Subcutaneous adipose tissue (tissue), 4 donors: ENCODE data around the gene QKI. TPM values are rescaled to one million over a fixed set of nuclear protein-coding genes. Genes with fewer than 3 reads are reported as not detected.

Source experiments
- CTCF ChIP-seq: fragments of 450-650 bp; IDR thresholded peaks from one replicate; pipeline ENCODE4 v1.5.1; 2016; ENCODE audit warnings: low read depth, mild to moderate bottlenecking, control low read depth, antibody characterized with exemption, moderate library complexity
- total RNA-seq, 4 donors: library from RNA; depleted of rRNA; stranded (reverse); fragments of >200 nt; gene quantifications; one replicate each; pipeline ENCODE4 v1.1.0, GENCODE V29; 2016

Gene QKI
- total RNA-seq, 4 donors from 2014 or later: 218 to 368 (median 266) TPM

GRCh38 chr6:163533443-163533842 is 118.9 kb downstream of the QKI start:
- TF ChIP-seq CTCF: no peak

GRCh38 chr6:163536770-163537169 is 122.3 kb downstream of the QKI start:
- no peak for TF ChIP-seq CTCF

- no peak for TF ChIP-seq CTCF
These were observed 123.8 kb downstream of the QKI start for GRCh38 chr6:163538331-163538730.

- no peak for TF ChIP-seq CTCF
These were observed 124.7 kb downstream of the QKI start for GRCh38 chr6:163539101-163539762.

GRCh38 chr6:163543321-163543720 is 128.8 kb downstream of the QKI start:
- no peak for TF ChIP-seq CTCF

GRCh38 chr6:163545370-163545769 is 130.9 kb downstream of the QKI start:
- no peak for TF ChIP-seq CTCF

- TF ChIP-seq CTCF: no peak
These were observed 132.8 kb downstream of the QKI start for GRCh38 chr6:163547287-163547686.
